Measurements from ENCODE around the gene ZCCHC24. TPM values are rescaled to one million over a fixed set of nuclear protein-coding genes. Genes with fewer than 3 reads are reported as not detected.

Gene ZCCHC24
- total and polyA plus RNA-seq, 2 donors: 43.5 to 98.2 TPM

- WGBS: 63% methylated on average over 22 of the region's 22 CpGs
- no peak for DNase-seq (ENCODE audit: extremely low spot score)
- Histone ChIP-seq H3K27ac (ENCODE audit: low read depth) (peak overlapping the region; percentile 18), H3K4me3 (ENCODE audit: low read depth, low read length) (no peak overlapping the region), H3K4me1 (ENCODE audit: insufficient read depth) (no peaks in the 10 kb centered on the region), H3K36me3 (ENCODE audit: insufficient read depth) (no peaks in the 10 kb centered on the region)
Observed at GRCh38 chr10:79411546-79412495, 33.6 kb downstream of the ZCCHC24 start.

GRCh38 chr10:79410315-79411094 lies 34.9 kb downstream of the ZCCHC24 start:
- no peak overlapping the region for H3K4me3 ChIP-seq (ENCODE audit: low read depth, low read length)
- H3K27ac ChIP-seq (ENCODE audit: low read depth): no peak overlapping the region
- DNase-seq (ENCODE audit: extremely low spot score): no peak
- WGBS: 67% methylated on average over 10 of the region's 10 CpGs
- H3K36me3 ChIP-seq (ENCODE audit: insufficient read depth): no peaks in the 10 kb centered on the region
- H3K4me1 ChIP-seq (ENCODE audit: insufficient read depth): no peaks in the 10 kb centered on the region

DNA sequence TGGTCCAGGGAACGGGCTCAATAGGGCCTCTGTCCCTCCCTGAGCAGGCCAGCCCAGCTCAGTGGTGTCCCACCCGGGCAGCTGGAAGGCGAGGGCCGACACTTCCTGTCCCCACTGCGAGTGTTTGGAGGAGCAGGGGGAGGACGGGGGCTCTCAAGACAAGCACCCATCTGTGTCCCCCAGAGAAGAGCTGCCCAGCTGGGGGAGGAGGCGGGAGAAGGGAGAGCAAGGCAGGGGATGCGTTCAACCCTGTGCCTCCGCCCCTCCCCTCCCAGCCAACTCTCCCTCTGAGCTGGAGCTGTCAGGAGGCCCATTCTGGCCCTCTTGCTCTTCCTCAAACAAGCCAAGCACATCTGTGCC lies 35.7 kb downstream of the ZCCHC24 start:
- WGBS: 42% methylated on average over 9 of the region's 9 CpGs
- DNase-seq (ENCODE audit: extremely low spot score): no peak
- Histone ChIP-seq H3K27ac (ENCODE audit: low read depth) (peak overlapping the region; percentile 41), H3K4me3 (ENCODE audit: low read depth, low read length) (no peak overlapping the region), H3K36me3 (ENCODE audit: insufficient read depth) (no peaks in the 10 kb centered on the region), H3K4me1 (ENCODE audit: insufficient read depth) (no peaks in the 10 kb centered on the region)

- H3K4me1 ChIP-seq (ENCODE audit: insufficient read depth): no peaks in the 10 kb centered on the region
- no peak for DNase-seq (ENCODE audit: extremely low spot score)
- 74% methylated on average over 6 of the region's 6 CpGs for WGBS
- peak overlapping the region; percentile 41 for H3K27ac ChIP-seq (ENCODE audit: low read depth)
- no peak overlapping the region for H3K4me3 ChIP-seq (ENCODE audit: low read depth, low read length)
- no peaks in the 10 kb centered on the region for H3K36me3 ChIP-seq (ENCODE audit: insufficient read depth)
Observed at GRCh38 chr10:79409038-79409725, 36.2 kb downstream of the ZCCHC24 start.

DNA sequence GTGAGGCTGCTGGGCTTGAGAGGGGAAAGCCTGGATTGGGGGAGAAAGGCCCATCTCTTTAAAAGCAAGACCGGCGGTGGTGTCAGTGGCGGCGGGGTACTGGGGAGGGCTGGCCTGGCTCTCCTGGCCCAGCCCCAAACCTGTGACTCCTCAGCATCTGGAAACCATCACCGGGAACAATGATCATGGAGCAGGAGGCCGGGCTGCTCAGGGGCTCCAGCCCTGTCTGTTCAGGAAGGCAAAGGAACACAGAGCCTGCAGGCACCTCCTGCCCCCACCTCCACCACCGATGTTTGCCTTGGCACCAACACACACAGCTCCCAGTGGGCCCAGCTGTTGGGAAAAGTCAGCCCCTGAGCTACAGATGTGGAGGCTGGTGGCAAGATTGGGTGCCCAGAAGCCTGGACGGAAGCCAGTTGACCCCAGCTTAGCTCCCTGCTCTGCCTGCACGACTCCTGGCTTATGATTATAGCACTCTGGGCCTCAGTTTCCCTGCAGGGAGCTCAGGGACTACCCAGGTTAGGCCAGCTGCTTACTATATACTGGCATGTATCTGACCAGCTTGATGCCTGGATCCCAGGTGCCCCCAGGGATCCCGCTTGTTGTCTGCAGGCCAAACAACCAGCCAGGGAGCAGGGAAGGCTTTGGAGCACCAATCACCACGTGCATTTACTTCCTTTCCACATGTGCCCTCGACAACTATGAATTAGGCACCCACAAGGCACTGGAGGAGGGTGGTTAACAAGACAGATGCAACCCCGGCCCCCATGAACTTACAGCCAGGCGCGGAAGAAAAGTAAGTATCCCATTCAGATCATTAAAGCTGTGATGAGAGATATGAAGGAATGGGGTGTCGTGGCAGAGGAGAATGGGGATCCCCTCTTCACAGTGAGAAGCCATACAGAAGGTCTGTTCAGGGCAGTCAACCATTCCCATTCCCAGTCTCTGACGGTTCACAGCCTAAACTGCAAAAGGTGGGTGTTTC lies 37.3 kb downstream of the ZCCHC24 start:
- WGBS: 43% methylated on average over 17 of the region's 17 CpGs
- Histone ChIP-seq H3K4me3 (ENCODE audit: low read depth, low read length) (no peak overlapping the region), H3K4me1 (ENCODE audit: insufficient read depth) (no peaks in the 10 kb centered on the region), H3K36me3 (ENCODE audit: insufficient read depth) (no peaks in the 10 kb centered on the region), H3K27ac (ENCODE audit: low read depth) (peak overlapping the region; percentile 40)
- DNase-seq (ENCODE audit: extremely low spot score): no peak

DNA sequence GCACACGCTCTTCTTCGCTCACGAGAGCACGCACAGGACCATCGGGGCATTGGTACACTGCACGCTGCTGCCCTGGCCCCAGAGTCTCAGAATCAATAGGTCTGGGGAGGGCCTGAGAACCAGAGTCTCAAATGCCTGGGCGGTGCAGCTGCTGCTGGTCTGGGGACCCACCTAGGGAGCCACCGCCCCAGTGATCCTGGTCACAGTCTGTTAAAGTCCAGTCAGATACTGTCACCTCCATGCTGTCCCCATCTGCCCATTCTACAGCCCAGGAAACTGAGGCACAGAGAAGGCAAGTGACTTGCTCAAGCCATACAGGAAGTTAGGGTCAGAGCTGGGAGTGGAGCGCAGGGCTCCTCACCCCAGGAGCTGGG lies 38.0 kb downstream of the ZCCHC24 start:
- peak overlapping the region; percentile 53 for H3K27ac ChIP-seq (ENCODE audit: low read depth)
- H3K36me3 ChIP-seq (ENCODE audit: insufficient read depth): no peaks in the 10 kb centered on the region
- DNase-seq (ENCODE audit: extremely low spot score): no peak
- no peak overlapping the region for H3K4me3 ChIP-seq (ENCODE audit: low read depth, low read length)
- H3K4me1 ChIP-seq (ENCODE audit: insufficient read depth): no peaks in the 10 kb centered on the region
- WGBS: 60% methylated on average over 9 of the region's 9 CpGs

DNA sequence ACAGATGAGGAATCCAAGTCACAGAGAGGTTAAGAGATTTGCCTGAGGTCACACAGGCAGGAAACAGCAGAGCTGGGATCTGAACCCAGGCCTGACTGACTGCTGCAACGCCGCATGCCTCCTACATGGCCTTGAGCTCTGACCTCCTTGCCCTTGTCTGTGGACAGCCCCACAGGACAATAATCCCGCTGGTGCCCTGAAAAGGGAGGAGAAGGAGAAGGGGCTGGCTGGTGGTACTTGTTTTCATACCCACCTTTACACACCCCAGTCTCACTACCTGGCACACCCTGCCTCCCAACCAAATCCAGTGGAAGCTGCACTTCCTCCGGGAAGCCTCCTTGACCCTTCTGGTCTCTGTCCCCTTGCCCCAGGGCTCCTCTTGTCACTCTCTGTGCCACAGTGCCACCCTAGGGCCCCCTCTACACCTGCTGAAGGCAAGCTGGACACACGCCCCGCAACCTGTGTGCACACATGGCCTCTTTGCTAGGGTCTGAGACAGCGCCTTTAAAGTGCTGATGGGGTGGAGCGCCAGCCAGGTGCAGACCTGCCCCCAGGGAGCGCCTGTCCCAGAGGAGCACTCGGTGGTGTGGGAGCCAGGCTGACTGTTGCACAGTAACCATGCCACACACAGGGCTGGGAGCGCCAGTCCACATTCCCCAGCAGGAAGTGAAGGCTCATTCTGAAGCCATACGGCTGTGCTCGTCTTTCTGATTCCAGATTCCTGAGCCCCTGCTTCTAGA lies 38.6 kb downstream of the ZCCHC24 start:
- Histone ChIP-seq H3K36me3 (ENCODE audit: insufficient read depth) (no peaks in the 10 kb centered on the region), H3K4me3 (ENCODE audit: low read depth, low read length) (no peak overlapping the region), H3K4me1 (ENCODE audit: insufficient read depth) (no peaks in the 10 kb centered on the region), H3K27ac (ENCODE audit: low read depth) (no peak overlapping the region)
- no peak for DNase-seq (ENCODE audit: extremely low spot score)
- WGBS: 67% methylated on average over 13 of the region's 13 CpGs

GRCh38 chr10:79405995-79406515 lies 39.4 kb downstream of the ZCCHC24 start:
- DNase-seq (ENCODE audit: extremely low spot score): no peak
- no peaks in the 10 kb centered on the region for H3K4me1 ChIP-seq (ENCODE audit: insufficient read depth)
- H3K4me3 ChIP-seq (ENCODE audit: low read depth, low read length): no peak overlapping the region
- no peaks in the 10 kb centered on the region for H3K36me3 ChIP-seq (ENCODE audit: insufficient read depth)
- whole genome bisulfite sequencing: 61% methylated on average over 8 of the region's 8 CpGs
- H3K27ac ChIP-seq (ENCODE audit: low read depth): no peak overlapping the region

DNA sequence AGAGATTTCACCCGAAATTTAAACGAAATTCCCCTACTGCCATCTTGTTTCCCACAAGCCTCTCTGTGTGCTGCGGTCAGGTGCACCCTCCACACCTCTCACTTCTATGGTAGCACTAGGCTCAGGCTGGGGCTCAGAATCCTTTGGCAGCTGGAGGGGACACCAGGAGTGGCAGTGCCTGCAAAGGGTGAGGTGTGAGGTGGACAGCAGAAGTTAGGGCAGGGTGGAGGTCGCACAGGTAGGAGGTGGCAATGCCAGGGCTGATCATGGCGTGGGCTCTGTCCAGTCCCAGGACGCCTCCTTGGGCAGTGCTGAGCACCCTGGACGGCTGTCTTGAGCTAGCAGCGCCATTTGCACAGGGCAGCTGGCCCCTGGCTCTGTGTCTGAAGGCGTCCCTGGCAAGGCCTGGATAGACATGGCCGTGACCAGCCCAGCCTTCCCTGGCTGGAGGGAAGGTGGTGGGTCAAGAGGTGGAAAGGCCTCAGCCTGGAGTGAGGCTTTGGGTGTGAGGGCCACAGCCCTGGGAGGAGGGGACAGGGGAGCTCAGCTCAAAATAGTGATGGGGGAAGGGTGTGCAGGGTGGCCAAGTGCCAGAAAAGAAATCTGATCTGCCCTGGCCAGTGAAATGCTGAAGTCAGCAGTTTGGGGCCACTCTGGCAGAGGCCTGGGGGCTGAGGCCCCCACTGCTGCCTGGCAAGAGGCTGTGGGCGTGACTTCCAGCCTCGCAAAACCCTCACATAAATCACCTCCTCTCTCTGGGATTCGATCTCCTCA lies 40.0 kb downstream of the ZCCHC24 start:
- Histone ChIP-seq H3K27ac (ENCODE audit: low read depth) (no peak overlapping the region), H3K4me3 (ENCODE audit: low read depth, low read length) (no peak overlapping the region), H3K4me1 (ENCODE audit: insufficient read depth) (no peaks in the 10 kb centered on the region), H3K36me3 (ENCODE audit: insufficient read depth) (no peaks in the 10 kb centered on the region)
- no peak for DNase-seq (ENCODE audit: extremely low spot score)
- 49% methylated on average over 13 of the region's 13 CpGs for whole genome bisulfite sequencing

- Histone ChIP-seq H3K36me3 (ENCODE audit: insufficient read depth) (no peaks in the 10 kb centered on the region), H3K4me3 (ENCODE audit: low read depth, low read length) (no peak overlapping the region), H3K27ac (ENCODE audit: low read depth) (no peak overlapping the region), H3K4me1 (ENCODE audit: insufficient read depth) (no peaks in the 10 kb centered on the region)
- DNase-seq (ENCODE audit: extremely low spot score): no peak
- 50% methylated on average over 5 of the region's 5 CpGs for WGBS
Observed at GRCh38 chr10:79404690-79405131, 40.7 kb downstream of the ZCCHC24 start.

DNA sequence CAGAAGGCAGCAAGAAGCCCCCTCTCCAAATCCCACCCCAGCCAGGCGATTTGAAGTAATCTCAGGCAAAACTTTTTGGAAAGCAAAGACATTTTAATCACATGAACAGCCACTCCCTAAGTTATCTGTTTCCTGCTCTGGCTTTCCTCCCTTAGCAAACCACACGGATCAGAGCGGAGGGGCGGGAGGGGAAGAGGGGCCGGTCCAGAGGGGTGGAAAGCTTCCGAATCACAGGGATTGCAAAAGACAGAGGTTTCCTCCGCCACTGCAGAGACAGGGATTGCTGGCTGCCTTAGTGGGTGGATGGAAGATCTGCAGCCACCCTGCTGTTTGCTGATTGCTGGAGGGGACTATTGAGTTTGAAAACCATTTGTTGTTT lies 41.2 kb downstream of the ZCCHC24 start:
- H3K4me1 ChIP-seq (ENCODE audit: insufficient read depth): no peaks in the 10 kb centered on the region
- H3K36me3 ChIP-seq (ENCODE audit: insufficient read depth): no peaks in the 10 kb centered on the region
- H3K27ac ChIP-seq (ENCODE audit: low read depth): peak overlapping the region; percentile 81
- H3K4me3 ChIP-seq (ENCODE audit: low read depth, low read length): no peak overlapping the region
- 2% methylated on average over 7 of the region's 7 CpGs for WGBS
- peak; percentile 81 for DNase-seq (ENCODE audit: extremely low spot score)

All from urinary bladder (tissue), 4 donors.